Breast epithelium (tissue), 3 donors: Measurements from ENCODE around the gene BRCA2.

Experiments used
- CTCF ChIP-seq, 3 donors: fragments of 450-650 bp; IDR thresholded peaks; one replicate each; pipeline ENCODE4 v1.5.1; 2016 to 2017; ENCODE audit warnings: antibody characterized with exemption in 3 of 3, mild to moderate bottlenecking in 3 of 3, moderate library complexity in 3 of 3
- POLR2A ChIP-seq: fragments of 450-650 bp; IDR thresholded peaks from one replicate; pipeline ENCODE4 v1.6.1; 2016; ENCODE audit warnings: antibody characterized with exemption, mild to moderate bottlenecking, moderate library complexity
- POLR2AphosphoS5 ChIP-seq, 3 donors: sonication (generic); formaldehyde crosslinking; IDR thresholded peaks; one replicate each; pipeline ENCODE4 v1.6.1; 2017; ENCODE audit warnings: antibody characterized with exemption in 3 of 3

- TF ChIP-seq CTCF (IDR thresholded peaks at IDR 0.05) (no peak), POLR2A (no peak), POLR2AphosphoS5 (IDR thresholded peaks at IDR 0.05) (no peak)
Measured at GRCh38 chr13:32316028-32316339, 676 bp downstream of the BRCA2 start.
